ENCODE results near the gene PKIB. TPM values are rescaled to one million over a fixed set of nuclear protein-coding genes. Genes with fewer than 3 reads are reported as not detected.

Gene PKIB
- total RNA-seq, 1 donor from 2014 or later, result 44.8 TPM

DNA sequence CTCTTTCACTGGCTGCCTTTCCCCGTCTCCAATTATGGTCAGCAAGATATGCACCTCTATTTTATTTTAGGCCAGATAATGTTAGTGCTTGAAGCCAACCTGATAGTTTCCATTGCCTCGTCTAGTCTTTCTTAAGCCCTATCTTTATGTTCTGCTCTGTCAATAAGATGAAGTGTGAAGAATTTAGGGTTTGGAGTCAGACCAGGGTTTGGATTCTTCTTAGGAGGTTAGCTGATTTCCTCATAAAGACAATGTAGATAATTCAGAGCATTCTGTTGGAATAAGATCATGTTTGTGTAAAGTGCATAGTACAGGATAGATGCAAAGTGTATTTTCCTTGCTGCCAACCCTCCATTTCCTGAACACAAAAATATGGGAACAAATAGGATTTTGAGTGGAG, 43.8 kb downstream of the PKIB start:
- H3K4me3 Mint-ChIP-seq (ENCODE audit: low read depth), result no peak overlapping the region
- TF ChIP-seq, protein P1, sequence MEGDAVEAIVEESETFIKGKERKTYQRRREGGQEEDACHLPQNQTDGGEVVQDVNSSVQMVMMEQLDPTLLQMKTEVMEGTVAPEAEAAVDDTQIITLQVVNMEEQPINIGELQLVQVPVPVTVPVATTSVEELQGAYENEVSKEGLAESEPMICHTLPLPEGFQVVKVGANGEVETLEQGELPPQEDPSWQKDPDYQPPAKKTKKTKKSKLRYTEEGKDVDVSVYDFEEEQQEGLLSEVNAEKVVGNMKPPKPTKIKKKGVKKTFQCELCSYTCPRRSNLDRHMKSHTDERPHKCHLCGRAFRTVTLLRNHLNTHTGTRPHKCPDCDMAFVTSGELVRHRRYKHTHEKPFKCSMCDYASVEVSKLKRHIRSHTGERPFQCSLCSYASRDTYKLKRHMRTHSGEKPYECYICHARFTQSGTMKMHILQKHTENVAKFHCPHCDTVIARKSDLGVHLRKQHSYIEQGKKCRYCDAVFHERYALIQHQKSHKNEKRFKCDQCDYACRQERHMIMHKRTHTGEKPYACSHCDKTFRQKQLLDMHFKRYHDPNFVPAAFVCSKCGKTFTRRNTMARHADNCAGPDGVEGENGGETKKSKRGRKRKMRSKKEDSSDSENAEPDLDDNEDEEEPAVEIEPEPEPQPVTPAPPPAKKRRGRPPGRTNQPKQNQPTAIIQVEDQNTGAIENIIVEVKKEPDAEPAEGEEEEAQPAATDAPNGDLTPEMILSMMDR (IDR thresholded peaks at IDR 0.05; ENCODE audit: unreplicated experiment), result no peak
- H3K27ac Mint-ChIP-seq, result no peak overlapping the region
- no peaks in the 10 kb centered on the region for H3K36me3 Mint-ChIP-seq (ENCODE audit: insufficient read depth)
- H3K27me3 Mint-ChIP-seq, result no peaks in the 10 kb centered on the region
- peaks cover 6% of the 10 kb centered on the region for H3K4me1 Mint-ChIP-seq (ENCODE audit: low read depth)
- H3K9me3 Mint-ChIP-seq (ENCODE audit: low read depth), result no peaks in the 10 kb centered on the region
- DNase-seq (ENCODE audit: low spot score, unreplicated experiment), result no peak

DNA sequence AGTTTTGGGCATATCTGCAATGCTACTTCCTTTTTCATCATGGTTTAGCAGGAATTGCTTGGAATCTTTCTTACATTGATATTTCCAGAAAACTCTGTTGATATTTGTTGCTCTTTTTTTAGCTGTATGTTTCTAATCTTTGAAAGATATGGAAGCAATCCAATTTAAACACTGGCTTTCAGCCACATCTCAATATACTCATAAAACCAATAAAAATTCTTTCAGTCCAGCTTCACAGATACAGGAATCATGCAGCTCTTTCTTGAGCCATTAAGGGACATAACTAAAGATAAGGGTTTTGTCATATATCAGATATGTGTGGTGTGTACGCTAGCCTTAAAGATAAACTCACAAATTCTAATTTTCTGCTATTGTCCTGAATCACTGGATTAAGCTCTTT, 47.4 kb downstream of the PKIB start:
- Mint-ChIP-seq H3K27ac (no peak overlapping the region), H3K27me3 (no peaks in the 10 kb centered on the region), H3K9me3 (ENCODE audit: low read depth) (no peaks in the 10 kb centered on the region), H3K4me3 (ENCODE audit: low read depth) (no peak overlapping the region), H3K36me3 (ENCODE audit: insufficient read depth) (no peaks in the 10 kb centered on the region), H3K4me1 (ENCODE audit: low read depth) (peaks cover 3% of the 10 kb centered on the region)
- TF ChIP-seq, protein P1 (IDR thresholded peaks at IDR 0.05; ENCODE audit: unreplicated experiment), result no peak
- no peak for DNase-seq (ENCODE audit: low spot score, unreplicated experiment)

DNA sequence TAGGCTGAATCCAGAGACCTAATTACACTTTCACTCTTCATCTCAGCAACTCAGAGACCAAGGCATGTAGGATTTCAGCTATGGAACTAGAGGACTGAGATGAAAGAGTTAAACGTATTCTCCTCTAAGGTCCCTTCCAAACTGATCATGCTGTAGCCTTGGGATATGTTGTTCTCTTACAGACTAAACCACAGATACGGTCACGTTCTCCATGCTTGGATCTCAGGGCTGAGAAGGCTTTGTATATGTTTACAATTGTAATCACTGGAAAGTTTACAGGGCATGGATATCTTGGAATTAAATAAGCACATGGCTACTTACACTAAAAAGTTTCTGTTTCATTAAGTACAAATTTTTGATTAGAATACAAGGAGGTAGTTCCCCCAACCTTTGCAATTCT, 50.1 kb downstream of the PKIB start:
- TF ChIP-seq, protein P1 (IDR thresholded peaks at IDR 0.05; ENCODE audit: unreplicated experiment), result no peak
- no peak for DNase-seq (ENCODE audit: low spot score, unreplicated experiment)
- H3K4me1 Mint-ChIP-seq (ENCODE audit: low read depth), result no peaks in the 10 kb centered on the region
- H3K9me3 Mint-ChIP-seq (ENCODE audit: low read depth), result no peaks in the 10 kb centered on the region
- no peaks in the 10 kb centered on the region for H3K27me3 Mint-ChIP-seq
- no peaks in the 10 kb centered on the region for H3K36me3 Mint-ChIP-seq (ENCODE audit: insufficient read depth)
- H3K4me3 Mint-ChIP-seq (ENCODE audit: low read depth), result no peak overlapping the region
- H3K27ac Mint-ChIP-seq, result no peak overlapping the region

DNA sequence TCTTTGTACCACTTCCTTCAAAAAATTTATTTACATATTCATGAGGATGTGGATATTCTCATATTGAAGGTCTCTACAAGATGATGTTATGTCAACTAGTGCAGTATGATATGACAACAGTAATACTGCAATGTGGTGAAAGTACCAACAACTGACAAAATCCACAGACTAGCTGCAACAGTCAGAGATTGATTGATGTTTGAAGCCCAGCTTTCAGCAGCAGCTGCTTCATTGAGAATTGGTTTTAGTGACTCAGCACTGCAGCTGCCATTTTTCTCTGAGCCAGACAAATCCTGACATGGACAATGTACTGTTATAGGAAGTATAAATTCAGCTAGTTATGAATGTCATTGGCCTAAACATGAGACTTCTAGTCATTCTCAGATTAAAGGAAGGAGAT, 53.8 kb downstream of the PKIB start:
- no peak for DNase-seq (ENCODE audit: low spot score, unreplicated experiment)
- H3K4me1 Mint-ChIP-seq (ENCODE audit: low read depth), result no peaks in the 10 kb centered on the region
- TF ChIP-seq, protein P1 (IDR thresholded peaks at IDR 0.05; ENCODE audit: unreplicated experiment), result no peak
- no peak overlapping the region for H3K27ac Mint-ChIP-seq
- no peaks in the 10 kb centered on the region for H3K9me3 Mint-ChIP-seq (ENCODE audit: low read depth)
- no peak overlapping the region for H3K4me3 Mint-ChIP-seq (ENCODE audit: low read depth)
- peaks cover 2% of the 10 kb centered on the region for H3K36me3 Mint-ChIP-seq (ENCODE audit: insufficient read depth)
- no peaks in the 10 kb centered on the region for H3K27me3 Mint-ChIP-seq

DNA sequence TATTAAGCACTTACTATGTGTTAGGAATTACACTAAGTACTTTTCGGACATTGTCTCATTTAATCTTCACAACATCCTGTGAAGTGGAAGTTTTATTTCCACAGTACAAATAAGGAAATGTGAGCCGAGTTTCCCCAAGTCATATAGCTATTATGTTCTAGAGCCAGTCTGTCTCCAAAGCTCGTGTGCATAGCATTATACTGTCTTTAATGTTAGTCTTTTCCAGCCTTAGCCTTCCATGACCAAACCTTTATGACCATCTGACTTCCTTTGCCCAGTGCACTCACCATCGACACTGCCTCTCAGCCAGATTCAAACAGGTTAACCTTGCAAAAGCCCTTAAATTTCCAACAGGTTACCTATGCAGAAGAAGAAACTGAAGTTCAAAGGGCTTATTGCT, 55.7 kb downstream of the PKIB start:
- Mint-ChIP-seq H3K27me3 (no peaks in the 10 kb centered on the region), H3K36me3 (ENCODE audit: insufficient read depth) (peaks cover 2% of the 10 kb centered on the region), H3K27ac (no peak overlapping the region), H3K4me1 (ENCODE audit: low read depth) (no peaks in the 10 kb centered on the region), H3K9me3 (ENCODE audit: low read depth) (no peaks in the 10 kb centered on the region), H3K4me3 (ENCODE audit: low read depth) (no peak overlapping the region)
- no peak for DNase-seq (ENCODE audit: low spot score, unreplicated experiment)
- TF ChIP-seq, protein P1 (IDR thresholded peaks at IDR 0.05; ENCODE audit: unreplicated experiment), result no peak
